HG02623 (cell line): ENCODE measurements around the gene WDR41.
"Not testable (repeated sequence)": the region's sequence is repeated elsewhere in the genome, so short reads cannot be mapped to it uniquely, and the experiment has no call there.

Experiments
- ATAC-seq: cut with Tn5 transposase; IDR thresholded peaks from one replicate; pipeline ENCODE4 v1.9.1; 2021; ENCODE audit warnings: moderate library complexity; ENCODE audit not compliant: unreplicated experiment

Gene WDR41, protein sequence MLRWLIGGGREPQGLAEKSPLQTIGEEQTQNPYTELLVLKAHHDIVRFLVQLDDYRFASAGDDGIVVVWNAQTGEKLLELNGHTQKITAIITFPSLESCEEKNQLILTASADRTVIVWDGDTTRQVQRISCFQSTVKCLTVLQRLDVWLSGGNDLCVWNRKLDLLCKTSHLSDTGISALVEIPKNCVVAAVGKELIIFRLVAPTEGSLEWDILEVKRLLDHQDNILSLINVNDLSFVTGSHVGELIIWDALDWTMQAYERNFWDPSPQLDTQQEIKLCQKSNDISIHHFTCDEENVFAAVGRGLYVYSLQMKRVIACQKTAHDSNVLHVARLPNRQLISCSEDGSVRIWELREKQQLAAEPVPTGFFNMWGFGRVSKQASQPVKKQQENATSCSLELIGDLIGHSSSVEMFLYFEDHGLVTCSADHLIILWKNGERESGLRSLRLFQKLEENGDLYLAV

GRCh38 chr5:77491783-77492652 lies at the start of gene WDR41:
Gene WDR41 (minus strand): TSS chr5:77492316. CDS start chr5:77492220, 96 bp downstream.
- peak; percentile 82 for ATAC-seq

GRCh38 chr5:77531297-77531696 lies 39.2 kb upstream of the WDR41 start:
- ATAC-seq = no peak

GRCh38 chr5:77518304-77518703 lies 26.2 kb upstream of the WDR41 start:
- ATAC-seq = no peak

DNA sequence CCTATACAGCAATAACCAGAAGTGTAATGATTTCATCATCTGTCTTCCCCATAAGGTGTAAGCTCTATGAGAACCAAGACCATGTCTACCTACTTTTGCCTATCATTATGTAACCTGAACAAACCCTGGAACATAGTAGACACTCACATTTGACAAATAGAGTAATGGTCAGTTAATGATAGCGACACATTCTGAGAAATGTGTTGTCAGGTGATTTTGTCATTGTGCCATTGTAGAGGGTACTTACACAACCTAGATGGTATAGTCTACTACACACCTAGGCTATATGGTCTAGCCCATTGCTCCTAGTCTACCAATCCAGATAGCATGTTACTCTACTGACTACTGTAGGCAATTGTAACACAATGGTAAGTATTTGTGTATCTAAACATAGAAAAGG lies 22.3 kb upstream of the WDR41 start:
- no peak for ATAC-seq

- ATAC-seq = no peak
Observed at GRCh38 chr5:77513321-77513720, 21.2 kb upstream of the WDR41 start.

DNA sequence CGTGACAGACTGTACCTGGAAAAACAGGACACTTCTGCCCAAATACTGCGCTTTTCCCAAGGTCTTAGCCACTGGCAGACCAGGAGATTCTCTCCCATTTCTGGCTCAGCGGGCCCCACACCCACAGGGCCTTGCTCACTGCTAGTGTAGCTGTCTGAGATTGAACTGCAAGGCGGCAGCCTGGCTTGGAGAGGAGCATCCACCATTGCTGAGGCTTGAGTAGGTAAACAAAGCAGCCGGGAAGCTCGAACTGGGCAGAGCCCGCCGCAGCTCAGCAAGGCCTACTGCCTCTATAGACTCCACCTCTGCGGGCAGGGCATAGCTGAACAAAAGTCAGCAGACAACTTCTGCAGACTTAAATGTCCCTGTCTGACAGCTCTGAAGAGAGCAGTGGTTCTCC lies 9.0 kb upstream of the WDR41 start:
- not testable (repeated sequence) for ATAC-seq

DNA sequence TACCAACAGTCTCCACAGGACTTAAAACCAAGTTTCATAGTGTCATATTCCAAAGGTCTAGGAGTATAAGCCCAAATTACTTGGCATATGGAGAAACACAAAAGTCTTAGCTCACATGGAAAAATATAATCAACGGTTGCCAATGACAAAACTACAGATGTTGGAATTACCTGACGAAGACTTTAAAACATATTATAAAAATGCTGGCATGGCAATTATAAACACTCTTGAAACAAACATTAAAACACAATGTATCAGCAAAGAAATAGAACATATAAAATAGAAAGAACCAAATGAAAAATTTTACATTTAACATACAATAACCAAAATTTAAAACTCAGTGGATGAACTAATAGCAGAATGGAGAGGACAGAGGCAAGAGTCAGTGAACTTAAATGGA lies 7.9 kb upstream of the WDR41 start:
- no peak for ATAC-seq

- ATAC-seq = no peak
Observed at GRCh38 chr5:77499441-77499840, 7.3 kb upstream of the WDR41 start.

GRCh38 chr5:77498952-77499351 lies 6.8 kb upstream of the WDR41 start:
- ATAC-seq = no peak

GRCh38 chr5:77494935-77495334 lies 2.8 kb upstream of the WDR41 start:
- no peak for ATAC-seq

DNA sequence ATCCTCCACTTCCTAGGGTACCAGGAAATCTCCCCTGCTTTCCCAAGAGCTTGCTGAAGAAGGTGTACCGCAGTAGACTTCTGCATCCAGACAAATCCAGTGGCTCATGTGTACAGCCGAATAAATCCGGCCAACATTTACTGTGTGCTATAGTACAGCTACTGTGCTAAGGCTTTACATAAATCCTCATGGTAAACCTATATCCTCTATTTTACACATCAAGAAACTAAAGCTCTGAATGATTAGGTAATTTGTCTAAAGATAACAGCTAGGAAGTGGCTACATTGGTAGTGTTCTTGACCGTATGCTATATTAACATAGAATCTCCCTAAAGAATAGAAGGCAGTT lies 511 bp upstream of the WDR41 start:
- peak; percentile 5 for ATAC-seq

- not testable (repeated sequence) for ATAC-seq
Observed at GRCh38 chr5:77490741-77491344, 1.3 kb downstream of the WDR41 start.

GRCh38 chr5:77486344-77486962 lies 5.7 kb downstream of the WDR41 start:
- ATAC-seq = no peak

- no peak for ATAC-seq
Observed at GRCh38 chr5:77483682-77484081, 8.4 kb downstream of the WDR41 start.

- not testable (repeated sequence) for ATAC-seq
Observed at GRCh38 chr5:77475041-77475440, 17.1 kb downstream of the WDR41 start.

DNA sequence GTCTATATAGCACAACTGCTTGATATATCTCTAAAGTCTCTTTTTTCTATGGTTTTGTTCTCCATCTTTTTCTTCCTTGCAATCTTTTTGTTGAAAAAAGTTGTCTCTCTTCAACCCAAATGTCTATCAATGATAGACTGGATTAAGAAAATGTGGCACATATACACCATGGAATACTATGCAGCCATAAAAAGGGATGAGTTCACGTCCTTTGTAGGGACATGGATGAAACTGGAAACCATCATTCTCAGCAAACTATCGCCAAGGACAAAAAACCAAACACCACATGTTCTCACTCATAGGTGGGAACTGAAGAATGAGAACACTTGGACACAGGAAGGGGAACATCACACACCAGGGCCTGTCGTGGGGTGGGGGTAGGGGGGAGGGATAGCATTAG lies 23.2 kb downstream of the WDR41 start:
- ATAC-seq = not testable (repeated sequence)

DNA sequence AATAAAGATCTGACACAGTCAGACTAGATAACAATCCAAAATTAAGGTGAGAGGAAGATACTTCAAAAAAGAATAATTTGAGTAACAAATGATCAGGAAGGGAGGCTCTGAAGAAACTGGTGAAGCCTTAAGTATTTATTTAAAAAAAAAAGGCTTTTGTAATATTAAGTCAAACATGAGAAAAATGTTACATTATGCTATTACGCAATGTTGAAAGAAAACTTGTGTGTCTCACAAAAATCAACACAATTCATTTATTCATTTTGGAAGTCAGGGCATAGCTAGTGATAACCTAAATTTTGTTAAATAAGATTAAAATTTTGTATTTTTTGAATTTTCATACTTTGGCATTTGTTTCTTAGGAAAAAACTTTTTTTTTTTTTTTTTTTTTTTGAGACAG lies 28.2 kb downstream of the WDR41 start:
- no peak for ATAC-seq

DNA sequence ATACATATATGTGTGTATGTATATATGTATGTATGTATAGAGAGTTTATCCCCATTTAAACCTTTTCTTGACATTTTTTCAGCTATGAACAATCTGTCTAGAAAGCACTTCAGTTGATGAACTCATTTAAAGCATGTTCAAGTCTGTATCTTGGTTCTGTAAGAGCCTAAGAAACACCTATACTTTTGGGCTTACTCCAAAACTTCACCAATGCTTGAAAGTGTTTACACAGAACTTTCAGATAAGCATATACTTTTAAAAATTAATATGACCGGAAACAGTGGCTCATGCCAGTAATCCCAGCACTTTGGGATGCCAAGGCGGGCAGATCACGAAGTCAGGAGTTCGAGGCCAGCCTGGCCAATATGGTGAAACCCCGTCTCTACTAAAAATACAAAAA lies 30.8 kb downstream of the WDR41 start:
- no peak for ATAC-seq

GRCh38 chr5:77454123-77454522 lies 38.0 kb downstream of the WDR41 start:
- no peak for ATAC-seq

GRCh38 chr5:77452351-77452750 lies 39.8 kb downstream of the WDR41 start:
- no peak for ATAC-seq

DNA sequence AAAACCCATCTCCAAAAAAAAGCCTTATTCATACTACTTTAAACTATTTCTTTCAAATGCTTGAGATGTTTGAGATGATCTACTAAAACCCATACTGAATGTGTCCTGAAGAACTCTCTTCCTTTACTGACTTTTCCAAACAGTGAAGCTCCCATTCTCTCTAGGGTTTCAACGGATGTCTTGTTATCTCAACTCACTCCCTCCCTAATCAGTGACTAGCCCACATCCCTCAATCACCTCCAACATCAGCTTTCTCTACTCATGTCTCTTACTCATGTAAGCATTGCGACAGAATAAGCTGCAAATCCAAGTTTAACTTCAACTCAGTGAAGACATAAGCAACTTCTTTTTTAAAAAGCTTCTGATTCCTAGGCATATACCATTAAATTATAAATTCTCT lies 42.1 kb downstream of the WDR41 start:
- no peak for ATAC-seq
